ENCODE results near the gene INPP4B.
A peak's percentile ranks its signal among the peaks of the same experiment; 100 is the strongest.

Gene INPP4B

GRCh38 chr4:142846108-142846728 is at the start of gene INPP4B:
Gene INPP4B (minus strand): TSS chr4:142846301.
- no peak for TF ChIP-seq CTCF (IDR thresholded peaks at IDR 0.05; ENCODE audit: unreplicated experiment in 3 of 3)
- Mint-ChIP-seq H3K27me3 (ENCODE audit: low read depth) (peaks cover 66% of the 10 kb centered on the region), H3K9me3 (no peaks in the 10 kb centered on the region), H3K4me1 (peaks cover 6% of the 10 kb centered on the region), H3K27ac (no peak within 1 kb of the TSS), H3K4me3 (peak within 1 kb of the TSS; percentile 92 to 94 (median 94)), H3K36me3 (ENCODE audit: low read depth) (no peaks in the 10 kb centered on the region)

GRCh38 chr4:142893012-142893411 is 46.9 kb upstream of the INPP4B start:
- no peak for TF ChIP-seq CTCF (IDR thresholded peaks at IDR 0.05; ENCODE audit: unreplicated experiment in 3 of 3)
- no peaks in the 10 kb centered on the region for H3K4me1 Mint-ChIP-seq
- H3K36me3 Mint-ChIP-seq (ENCODE audit: low read depth) = no peaks in the 10 kb centered on the region
- no peak overlapping the region for H3K27ac Mint-ChIP-seq
- H3K4me3 Mint-ChIP-seq = no peak overlapping the region
- H3K9me3 Mint-ChIP-seq = peaks cover 46% of the 10 kb centered on the region
- no peaks in the 10 kb centered on the region for H3K27me3 Mint-ChIP-seq (ENCODE audit: low read depth)

GRCh38 chr4:142886566-142886965 is 40.5 kb upstream of the INPP4B start:
- Mint-ChIP-seq H3K36me3 (ENCODE audit: low read depth) (no peaks in the 10 kb centered on the region), H3K27ac (no peak overlapping the region)

GRCh38 chr4:142883040-142883832 is 37.1 kb upstream of the INPP4B start:
- peaks cover 2% of the 10 kb centered on the region for H3K9me3 Mint-ChIP-seq
- H3K27ac Mint-ChIP-seq = no peak overlapping the region
- H3K4me1 Mint-ChIP-seq = no peaks in the 10 kb centered on the region
- H3K36me3 Mint-ChIP-seq (ENCODE audit: low read depth) = no peaks in the 10 kb centered on the region
- H3K4me3 Mint-ChIP-seq = no peak overlapping the region
- H3K27me3 Mint-ChIP-seq (ENCODE audit: low read depth) = no peaks in the 10 kb centered on the region
- peak in 2 of 3 experiments; percentile 12 to 43 for TF ChIP-seq CTCF (IDR thresholded peaks at IDR 0.05; ENCODE audit: unreplicated experiment in 3 of 3)

More at GRCh38 chr4:142886566-142886965, 40.5 kb upstream of the INPP4B start:
- Mint-ChIP-seq H3K4me3 (no peak overlapping the region), H3K27me3 (ENCODE audit: low read depth) (no peaks in the 10 kb centered on the region), H3K4me1 (no peaks in the 10 kb centered on the region), H3K9me3 (no peaks in the 10 kb centered on the region)
- no peak for TF ChIP-seq CTCF (IDR thresholded peaks at IDR 0.05; ENCODE audit: unreplicated experiment in 3 of 3)

- H3K4me3 Mint-ChIP-seq = no peak overlapping the region
- H3K9me3 Mint-ChIP-seq = peaks cover 5% of the 10 kb centered on the region
- no peak for TF ChIP-seq CTCF (IDR thresholded peaks at IDR 0.05; ENCODE audit: unreplicated experiment in 3 of 3)
- H3K36me3 Mint-ChIP-seq (ENCODE audit: low read depth) = no peaks in the 10 kb centered on the region
- no peak overlapping the region for H3K27ac Mint-ChIP-seq
- H3K4me1 Mint-ChIP-seq = no peaks in the 10 kb centered on the region
- H3K27me3 Mint-ChIP-seq (ENCODE audit: low read depth) = no peaks in the 10 kb centered on the region
Measured at GRCh38 chr4:142882159-142882558, 36.1 kb upstream of the INPP4B start.

All from nephron (organoid).